Activated naive CD4-positive, alpha-beta T cell treated with anti-CD3 and anti-CD28 coated beads, Interleukin-2, amount 50 U/mL, for 72 hours (primary cell): ENCODE results near the gene MVD. TPM values are rescaled to one million over a fixed set of nuclear protein-coding genes. Genes with fewer than 3 reads are reported as not detected.

Experiments
- ATAC-seq, 2 donors: fragments of 150-1000 bp; cut with Tn5 transposase; 2 replicates each; pipeline ENCODE4 v1.10.0; 2021; ENCODE audit warnings: mild to moderate bottlenecking in 2 of 2, moderate library complexity in 2 of 2
- DNase-seq, 2 donors: peaks; one replicate each; pipeline ENCODE4 v3.0.0; 2021 to 2022; ENCODE audit warnings: low spot score in 2 of 2
- H3K27ac Mint-ChIP-seq, 2 donors: one replicate each; pipeline ENCODE4 v1.8.0; 2022; ENCODE audit warnings: mild to moderate bottlenecking in 2 of 2, mixed read lengths in 2 of 2
- H3K36me3 Mint-ChIP-seq, 2 donors: one replicate each; pipeline ENCODE4 v1.8.0; 2022; ENCODE audit warnings: mixed read lengths in 2 of 2
- H3K9me3 Mint-ChIP-seq, 2 donors: one replicate each; pipeline ENCODE4 v1.8.0; 2022; ENCODE audit warnings: mixed read lengths in 2 of 2
- total RNA-seq, 2 donors: library from RNA; stranded (reverse); gene quantifications; one replicate each; pipeline ENCODE4 v1.2.3, GENCODE V29; 2022

The MVD gene
- total RNA-seq, 2 donors from 2014 or later = 91.6 to 96.1 TPM

DNA sequence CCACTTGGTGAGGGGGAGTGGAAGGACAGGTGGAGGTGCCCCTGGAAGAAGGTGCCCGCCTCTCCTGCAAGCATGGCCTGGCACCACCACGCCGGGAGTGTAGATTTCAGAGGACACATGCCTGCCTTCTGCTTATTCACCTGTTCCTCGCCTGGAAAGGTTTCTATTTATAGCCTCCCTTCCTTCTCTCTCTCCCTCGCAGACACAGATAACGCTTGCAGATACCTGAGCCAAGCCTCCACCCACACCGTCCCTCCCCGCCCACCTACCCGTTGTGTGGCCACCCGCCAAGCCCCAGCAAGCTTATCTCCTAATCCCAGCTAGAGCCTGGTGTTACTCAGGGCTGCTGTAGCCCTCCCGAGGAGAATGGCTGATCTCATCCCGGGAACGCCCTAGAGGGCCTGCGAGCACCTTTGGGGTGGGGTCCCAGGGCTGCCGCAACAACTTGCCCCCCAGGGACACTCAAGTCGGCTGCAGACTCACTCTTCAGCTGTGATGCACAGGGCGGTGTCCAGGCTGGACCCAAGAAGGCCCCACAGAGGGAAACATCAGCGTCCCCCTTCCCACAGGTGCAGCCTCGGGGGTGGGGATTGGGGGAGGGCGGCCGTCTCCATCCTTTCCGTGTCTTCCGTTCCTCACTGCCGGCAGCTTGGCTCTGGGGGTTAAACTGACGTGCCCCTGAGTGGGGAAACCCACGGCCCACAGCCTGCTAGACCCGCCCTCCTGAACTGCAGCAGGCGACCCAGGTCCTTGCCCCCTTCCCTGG, 25.3 kb upstream of the MVD start:
- ATAC-seq = no peak
- no peak for DNase-seq
- H3K36me3 Mint-ChIP-seq = no peaks in the 10 kb centered on the region
- H3K27ac Mint-ChIP-seq = no peak overlapping the region
- no peaks in the 10 kb centered on the region for H3K9me3 Mint-ChIP-seq

DNA sequence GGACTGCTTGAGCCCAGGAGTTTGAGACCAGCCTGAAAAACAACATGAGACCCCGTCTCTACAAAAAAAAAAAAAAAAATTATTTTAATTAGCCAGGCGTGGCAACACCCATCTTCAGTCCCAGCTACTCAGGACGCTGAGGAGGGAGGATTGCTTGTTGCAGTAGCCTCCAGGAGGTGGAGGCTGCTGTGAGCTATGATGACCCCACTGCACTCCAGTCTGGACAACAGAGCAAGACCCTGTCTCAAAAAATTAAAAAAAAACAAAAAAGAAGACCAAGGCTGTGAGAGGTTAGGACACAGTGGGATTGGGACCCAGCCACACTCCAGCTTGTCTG, 24.8 kb upstream of the MVD start:
- Mint-ChIP-seq H3K27ac (no peak overlapping the region), H3K9me3 (no peaks in the 10 kb centered on the region), H3K36me3 (no peaks in the 10 kb centered on the region)
- DNase-seq (no peak), ATAC-seq (no peak)

DNA sequence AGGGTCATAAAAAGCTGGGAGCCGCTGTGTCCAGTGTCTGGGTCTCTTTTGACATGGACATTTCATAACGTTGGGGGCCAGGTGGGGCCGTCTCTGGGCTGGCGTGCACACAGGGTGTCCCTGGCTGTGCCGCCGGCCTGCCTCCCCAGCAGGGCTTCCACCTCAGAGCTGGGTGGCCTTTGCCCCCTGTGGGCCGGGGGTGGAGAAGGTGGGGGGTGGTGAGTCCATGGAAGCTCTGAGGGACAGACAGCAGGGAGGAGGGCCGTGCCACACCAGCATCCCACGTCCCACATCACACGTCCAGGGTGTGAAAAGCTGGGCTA, 24.3 kb upstream of the MVD start:
- DNase-seq = no peak
- no peak overlapping the region for H3K27ac Mint-ChIP-seq

DNA sequence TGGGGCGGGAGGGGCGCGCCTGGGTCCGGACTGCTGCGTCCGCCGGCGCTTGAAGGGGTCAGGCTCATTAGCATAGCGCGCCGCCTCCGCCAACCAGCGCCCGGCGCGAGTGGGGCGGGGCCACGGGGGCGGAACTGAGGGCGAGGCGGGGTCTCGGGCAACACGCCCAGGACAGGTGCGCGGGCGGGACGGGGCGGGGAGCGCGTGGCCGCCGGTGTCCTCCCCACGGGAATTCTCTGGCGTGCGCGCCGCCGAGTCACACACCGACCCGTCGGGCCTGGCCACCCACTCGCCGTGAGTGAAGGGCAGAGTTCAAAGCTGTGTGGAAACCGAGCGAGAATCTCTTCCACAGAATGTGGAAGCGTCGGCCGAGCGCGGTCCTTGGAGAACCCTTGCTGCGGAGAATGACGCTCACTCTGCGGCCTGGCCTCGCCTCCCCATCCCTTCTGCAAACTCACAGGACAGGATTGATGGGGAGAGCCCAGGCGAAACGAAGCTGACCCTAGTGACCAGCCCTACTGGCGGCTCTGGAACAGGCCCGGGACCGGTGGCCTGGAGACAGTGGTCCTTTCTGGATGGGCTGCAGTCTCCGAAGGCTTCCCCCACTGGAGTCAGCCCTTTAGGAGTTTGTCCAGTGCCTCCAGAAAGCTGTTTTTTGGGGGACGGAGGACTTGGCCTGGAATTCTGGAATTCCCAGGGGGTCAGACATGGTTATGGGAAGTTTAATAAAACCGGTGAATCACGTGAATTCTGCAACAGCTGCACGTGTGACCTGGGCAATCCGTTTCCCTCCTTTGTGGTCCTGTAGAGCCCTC, 23.8 kb upstream of the MVD start, which contains the start of gene SNAI3:
TSS of gene SNAI3 (minus strand) at position 69 of the 815 bp plus-strand sequence. CDS start 101 bp downstream, outside the sequence.
- ATAC-seq = peak; percentile 85 to 90
- Mint-ChIP-seq H3K36me3 (no peaks in the 10 kb centered on the region), H3K27ac (no peak within 1 kb of the TSS), H3K9me3 (no peaks in the 10 kb centered on the region)
- DNase-seq = peak; percentile 90 to 96

More for the DNA sequence above, 24.3 kb upstream of the MVD start:
- no peak for ATAC-seq
- Mint-ChIP-seq H3K9me3 (no peaks in the 10 kb centered on the region), H3K36me3 (no peaks in the 10 kb centered on the region)

DNA sequence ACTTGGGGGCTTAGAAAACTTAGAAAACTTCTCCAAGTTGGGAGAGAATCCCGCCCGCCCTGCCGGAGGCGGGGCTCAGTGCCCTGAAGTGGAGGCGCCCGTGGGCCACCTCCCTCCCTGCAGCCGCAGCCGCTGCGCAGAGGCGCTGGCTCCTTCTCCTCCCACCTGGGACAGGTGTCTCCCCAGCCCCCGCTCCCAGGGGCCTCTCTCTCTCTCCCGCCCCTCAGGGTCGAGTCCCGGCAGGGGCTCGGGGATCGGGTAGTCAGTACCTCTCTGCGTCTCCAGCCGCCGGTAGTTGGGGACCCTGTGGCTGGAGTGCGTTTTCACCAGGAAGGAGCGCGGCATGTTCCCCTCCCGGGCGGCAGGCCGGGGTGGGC, 23.2 kb upstream of the MVD start:
- H3K36me3 Mint-ChIP-seq = no peaks in the 10 kb centered on the region
- ATAC-seq (peak; percentile 30 to 35), DNase-seq (peak in 1 of 2 donors; percentile 48)
- H3K9me3 Mint-ChIP-seq = no peaks in the 10 kb centered on the region
- H3K27ac Mint-ChIP-seq = no peak overlapping the region

DNA sequence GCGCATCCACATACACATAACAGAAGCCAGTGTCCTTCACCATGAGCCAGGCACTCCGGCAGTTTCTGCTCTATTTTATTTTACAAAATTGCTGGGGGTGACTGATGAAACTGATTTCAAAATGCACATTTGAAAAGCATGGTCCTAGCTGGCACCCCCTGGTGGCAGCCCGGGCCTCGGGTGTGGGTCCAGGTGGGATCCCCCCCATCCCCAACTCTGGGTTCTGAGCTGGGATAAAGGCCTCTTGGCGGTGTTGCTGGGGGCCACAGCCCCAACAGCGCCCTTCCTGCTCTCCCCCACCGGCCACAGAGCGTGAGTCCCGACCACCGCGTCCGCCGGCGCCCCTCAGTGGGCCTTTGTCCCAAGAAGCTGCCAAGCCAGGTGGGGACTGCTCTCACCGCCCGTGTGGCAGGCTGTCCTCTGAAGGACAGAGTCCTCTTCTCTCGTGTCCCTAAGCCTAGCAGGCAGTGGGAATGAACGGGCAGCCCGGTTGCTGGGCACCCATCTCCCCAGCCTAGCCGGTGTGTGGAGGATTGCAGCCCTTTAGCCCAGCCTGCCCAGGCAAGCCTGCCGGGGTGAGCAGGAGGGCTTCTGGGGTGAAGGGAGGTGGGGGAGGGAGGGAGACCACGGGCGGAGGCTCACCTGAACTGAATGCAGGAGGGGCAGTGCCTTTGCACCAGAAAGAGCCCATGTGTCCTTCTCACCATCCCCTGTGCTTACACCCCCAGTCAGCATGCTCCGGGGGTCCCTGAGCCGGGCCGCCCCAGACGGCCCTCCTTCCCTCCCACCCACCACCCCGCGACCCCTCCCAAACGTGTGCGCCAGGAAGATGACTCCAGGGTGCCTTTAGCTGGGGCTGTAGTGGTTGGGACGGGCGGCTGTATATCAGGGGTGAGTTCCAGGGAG, 22.5 kb upstream of the MVD start:
- H3K9me3 Mint-ChIP-seq = no peaks in the 10 kb centered on the region
- H3K27ac Mint-ChIP-seq = no peak overlapping the region
- no peaks in the 10 kb centered on the region for H3K36me3 Mint-ChIP-seq
- DNase-seq = peak in 1 of 2 donors; percentile 75
- peak; percentile 3 to 20 for ATAC-seq

DNA sequence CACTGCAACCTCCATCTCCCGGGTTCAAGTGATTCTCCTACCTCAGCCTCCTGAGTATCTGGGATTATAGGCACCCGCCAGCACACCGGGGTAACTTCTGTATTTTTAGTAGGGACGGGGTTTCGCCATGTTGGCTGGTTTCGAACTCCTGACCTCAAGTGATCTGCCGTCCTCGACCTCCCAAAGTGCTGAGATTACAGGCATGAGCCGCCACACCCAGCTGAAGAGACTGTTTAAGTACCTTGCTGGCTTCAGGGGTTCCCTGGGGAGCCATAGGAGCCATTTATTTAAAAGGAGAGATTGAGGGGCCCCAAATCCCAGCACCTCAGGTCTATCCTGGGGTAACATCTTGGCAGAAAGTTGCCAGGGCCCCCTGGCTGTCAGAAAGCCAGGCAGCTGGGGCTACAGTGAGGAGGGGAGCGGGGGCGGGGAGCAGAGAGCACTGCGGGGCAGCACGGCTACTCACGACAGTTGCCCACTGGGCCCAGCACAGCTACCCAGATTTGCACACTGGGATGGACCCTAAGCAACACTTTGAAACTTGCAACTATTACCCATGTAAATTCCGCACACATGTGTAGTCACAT, 21.8 kb upstream of the MVD start:
- Mint-ChIP-seq H3K9me3 (no peaks in the 10 kb centered on the region), H3K36me3 (no peaks in the 10 kb centered on the region), H3K27ac (no peak overlapping the region)
- DNase-seq (no peak), ATAC-seq (no peak)

DNA sequence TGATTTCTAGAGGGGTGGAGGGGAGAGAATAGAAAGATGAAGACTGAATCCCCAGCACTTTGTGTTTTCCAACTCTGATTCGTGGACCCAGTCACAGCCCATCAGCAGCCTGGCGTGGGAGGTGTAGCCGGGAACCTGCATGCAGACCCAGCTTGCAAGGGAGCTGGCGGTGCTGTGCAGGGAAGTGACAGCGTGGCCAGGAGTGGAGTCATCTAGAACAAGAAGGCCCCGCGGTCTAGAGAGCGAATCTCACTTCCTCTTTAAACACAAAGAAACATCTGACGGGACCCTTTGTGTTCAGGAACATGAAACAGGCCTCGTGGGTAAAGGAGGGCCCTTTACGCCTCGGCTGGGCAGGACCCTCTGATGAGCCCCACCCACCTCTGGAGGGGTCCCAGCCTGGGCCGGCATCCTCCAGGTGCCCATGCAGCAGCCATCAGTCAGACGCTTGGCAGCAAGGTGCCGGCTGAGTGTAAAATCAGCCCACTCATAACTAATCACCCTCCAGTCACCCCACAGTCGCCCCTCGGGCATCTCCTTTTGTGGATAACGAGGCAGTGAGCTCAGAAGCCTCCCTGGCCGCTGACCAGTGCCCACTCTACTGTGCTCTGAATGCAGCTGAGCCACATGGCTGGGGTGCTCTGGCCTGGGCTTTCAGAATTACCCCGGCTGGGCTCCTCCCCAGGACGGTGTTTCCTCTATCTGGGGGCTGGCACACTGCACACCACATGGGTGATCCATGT, 19.0 kb upstream of the MVD start:
- Mint-ChIP-seq H3K36me3 (no peaks in the 10 kb centered on the region), H3K9me3 (no peaks in the 10 kb centered on the region), H3K27ac (peak overlapping the region; percentile 55 to 86)
- peak; percentile 69 to 75 for ATAC-seq
- DNase-seq = peak; percentile 72 to 77

DNA sequence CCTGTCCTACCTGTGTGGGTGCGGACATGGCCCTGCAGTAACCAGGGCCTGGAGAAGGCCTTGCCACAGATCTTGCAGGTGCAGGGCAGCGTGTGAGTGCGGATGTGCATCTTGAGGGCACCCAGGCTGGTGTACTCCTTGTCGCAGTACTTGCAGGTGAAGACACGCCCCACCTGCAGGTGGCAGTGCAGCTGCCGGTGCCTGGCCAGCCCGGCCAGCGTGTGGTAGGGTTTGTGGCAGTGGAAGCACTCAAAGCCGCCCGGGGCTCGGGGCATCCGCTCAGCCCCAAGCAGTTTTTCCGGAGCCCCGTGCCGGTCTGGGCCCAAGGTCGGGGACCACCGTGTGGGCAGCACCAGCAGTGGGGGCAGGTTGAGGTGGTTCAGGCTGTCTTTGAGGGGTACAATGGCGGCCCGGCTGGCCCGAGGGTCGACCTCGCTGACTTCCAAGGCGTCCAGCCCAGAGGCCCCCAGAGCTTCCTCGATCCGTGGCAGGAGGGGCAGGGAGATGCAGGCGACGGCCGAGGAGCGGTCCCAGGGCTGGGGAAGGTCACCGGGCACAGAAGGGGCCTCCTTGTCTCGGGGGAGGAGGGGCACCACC, 18.3 kb upstream of the MVD start:
- DNase-seq = peak in 1 of 2 donors; percentile 56
- Mint-ChIP-seq H3K9me3 (no peaks in the 10 kb centered on the region), H3K27ac (peak overlapping the region in 1 of 2 donors; percentile 86), H3K36me3 (no peaks in the 10 kb centered on the region)
- peak in 1 of 2 donors; percentile 29 for ATAC-seq

DNA sequence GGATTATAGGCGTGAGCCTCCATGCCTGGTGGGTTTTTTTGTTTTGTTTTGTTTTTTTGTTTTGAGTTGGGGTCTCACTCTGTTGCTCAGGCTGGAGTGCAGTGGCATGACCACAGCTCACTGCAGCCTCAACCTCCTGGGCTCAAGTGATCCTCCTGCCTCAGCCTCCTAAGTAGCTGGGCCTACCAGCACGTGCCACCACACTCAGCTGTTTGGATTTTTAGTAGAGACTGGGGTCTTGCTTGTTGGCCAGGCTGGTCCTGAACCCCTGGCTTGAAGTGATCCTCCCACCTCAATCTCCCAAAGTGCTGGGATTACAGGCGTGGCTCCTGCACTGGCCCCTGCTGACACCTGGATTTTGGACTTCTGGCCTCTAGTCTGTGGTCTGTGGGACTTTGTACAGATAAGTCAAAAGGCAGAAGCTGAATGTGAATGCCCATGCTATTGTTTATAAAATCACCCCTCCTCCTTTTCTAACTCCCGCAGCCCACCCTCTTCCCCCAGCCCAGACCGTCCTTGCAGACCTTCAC, 17.7 kb upstream of the MVD start:
- H3K36me3 Mint-ChIP-seq = no peaks in the 10 kb centered on the region

DNA sequence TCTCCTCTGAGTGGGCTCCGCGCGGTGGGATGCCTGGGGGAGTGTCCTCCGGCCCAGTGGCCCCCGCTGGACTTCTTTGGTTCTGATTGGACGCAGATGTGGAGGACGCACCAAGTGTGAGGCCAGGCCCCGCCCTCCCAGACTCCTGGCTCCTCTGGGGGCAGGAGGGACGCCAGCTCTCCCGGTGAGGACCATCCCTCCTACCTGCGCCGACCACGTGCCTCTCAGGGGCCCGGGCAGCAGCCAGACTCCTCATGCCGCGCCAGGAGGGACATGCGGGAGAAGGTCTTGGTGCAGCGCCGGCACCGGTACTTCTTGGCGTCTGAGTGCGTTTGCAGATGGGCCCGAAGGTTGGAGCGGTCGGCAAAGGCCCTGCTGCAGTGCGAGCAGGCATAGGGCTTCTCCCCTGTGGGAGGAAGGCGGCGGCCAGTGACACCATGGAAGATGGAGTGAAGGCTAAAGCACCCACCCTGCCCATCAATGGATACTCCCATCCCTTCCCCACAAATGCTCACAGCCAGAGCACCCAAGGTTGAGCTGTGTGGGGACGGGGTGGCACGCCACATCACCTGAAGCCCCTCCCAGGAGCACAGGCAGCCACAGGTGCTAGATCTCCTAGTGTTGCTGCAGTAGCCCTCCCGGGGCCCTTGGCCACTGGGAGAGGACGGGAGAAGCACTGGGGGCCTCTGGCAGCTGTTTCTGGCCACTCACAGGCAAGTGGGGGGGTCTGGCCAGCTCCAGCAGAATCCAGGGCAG, 15.5 kb upstream of the MVD start:
- H3K9me3 Mint-ChIP-seq = no peaks in the 10 kb centered on the region
- ATAC-seq (no peak), DNase-seq (no peak)
- no peak overlapping the region for H3K27ac Mint-ChIP-seq
- H3K36me3 Mint-ChIP-seq = no peaks in the 10 kb centered on the region

More for the DNA sequence above, 17.7 kb upstream of the MVD start:
- DNase-seq (no peak), ATAC-seq (no peak)
- peak overlapping the region in 1 of 2 donors; percentile 86 for H3K27ac Mint-ChIP-seq
- no peaks in the 10 kb centered on the region for H3K9me3 Mint-ChIP-seq

DNA sequence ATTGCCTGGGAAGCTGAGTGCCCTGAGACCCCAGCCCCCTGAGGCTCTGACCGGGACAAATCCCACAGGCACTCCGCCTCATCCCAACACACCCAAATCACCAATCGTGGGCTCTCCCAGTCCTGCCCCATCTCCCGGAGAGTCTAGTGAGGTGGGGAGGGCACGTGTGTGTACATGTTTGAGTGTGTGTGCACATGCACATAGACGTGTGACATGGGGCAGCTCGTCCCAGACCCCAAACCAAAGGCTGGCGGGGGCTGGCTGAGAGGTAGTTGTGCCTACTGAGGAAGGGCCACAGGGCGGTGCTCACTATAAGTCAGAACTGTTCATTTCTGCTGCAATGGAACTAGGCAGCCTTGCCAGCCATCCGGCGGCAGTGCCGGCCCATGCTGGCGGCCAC, 14.8 kb upstream of the MVD start:
- H3K27ac Mint-ChIP-seq = peak overlapping the region in 1 of 2 donors; percentile 23
- no peaks in the 10 kb centered on the region for H3K9me3 Mint-ChIP-seq
- ATAC-seq (no peak), DNase-seq (no peak)
- H3K36me3 Mint-ChIP-seq = no peaks in the 10 kb centered on the region

DNA sequence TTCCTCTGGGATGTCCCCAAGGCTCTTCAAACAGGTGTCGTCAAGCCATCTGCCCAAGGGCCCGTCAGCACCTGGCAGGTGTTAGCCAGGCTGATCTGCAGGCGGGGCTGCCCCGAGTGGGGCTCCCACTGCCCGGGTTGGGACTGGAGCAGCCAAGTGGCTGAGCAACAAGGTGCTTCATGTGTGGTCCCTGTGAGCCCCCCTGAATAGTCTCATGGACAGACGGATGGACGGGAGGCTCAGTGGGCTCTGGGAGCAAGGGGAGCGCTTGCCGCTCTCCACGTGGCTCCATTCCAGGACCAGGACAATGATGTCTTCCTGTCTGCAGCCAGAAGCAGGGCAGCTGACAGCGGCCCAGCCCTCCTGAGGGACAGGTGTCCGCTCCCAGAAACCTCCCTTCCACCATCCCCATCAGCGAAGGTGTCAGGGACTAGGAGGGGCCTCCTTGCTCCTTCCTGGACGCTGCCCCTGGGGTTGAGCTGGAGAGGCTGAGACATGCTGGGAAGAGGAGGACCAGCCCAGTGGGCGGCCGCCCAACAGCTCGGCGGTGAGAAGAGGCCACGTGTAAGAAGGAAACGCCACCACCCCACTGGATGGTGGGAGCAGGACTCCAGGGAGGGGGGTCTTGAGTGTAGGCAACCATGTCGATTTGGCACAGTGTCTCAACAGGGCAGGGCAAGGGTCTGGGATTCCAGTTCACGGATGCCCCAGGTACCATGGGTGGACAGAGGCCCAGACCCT, 13.8 kb upstream of the MVD start:
- Mint-ChIP-seq H3K36me3 (no peaks in the 10 kb centered on the region), H3K9me3 (no peaks in the 10 kb centered on the region), H3K27ac (peak overlapping the region; percentile 9 to 35)
- ATAC-seq (no peak), DNase-seq (no peak)

DNA sequence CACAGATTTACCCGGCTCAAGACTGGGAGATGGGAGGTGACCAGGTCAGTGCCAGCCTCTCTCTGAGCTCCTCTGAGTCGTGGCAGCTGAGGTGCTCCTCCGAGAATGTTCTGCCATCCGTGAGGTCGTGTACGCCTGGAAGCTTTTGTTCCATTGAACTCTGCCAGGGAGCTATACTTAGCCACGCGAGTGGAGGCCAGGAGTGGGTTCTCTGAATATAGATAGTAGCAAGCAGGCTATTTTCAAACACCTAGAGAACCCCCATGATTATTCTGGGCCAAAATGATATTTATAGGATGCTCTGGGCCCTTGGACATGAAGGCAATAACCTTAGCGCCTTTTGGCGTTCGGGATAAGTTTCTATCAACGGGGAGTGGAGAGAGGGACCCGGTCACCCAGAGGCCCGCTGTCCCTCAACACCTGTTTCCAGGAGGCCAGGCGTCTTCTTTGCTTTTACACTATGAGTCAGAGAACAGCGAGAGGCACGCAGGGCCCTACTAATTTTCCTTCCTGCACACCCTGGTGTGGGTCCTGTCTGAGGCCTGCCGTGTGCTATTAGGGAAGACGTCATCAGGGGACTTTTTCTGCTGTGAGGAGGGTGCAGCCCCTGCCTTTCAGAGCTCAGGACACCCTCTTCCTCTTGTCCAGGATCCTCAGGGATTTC, 11.0 kb upstream of the MVD start:
- no peak for ATAC-seq
- no peak for DNase-seq
- H3K9me3 Mint-ChIP-seq = no peaks in the 10 kb centered on the region
- H3K27ac Mint-ChIP-seq = peak overlapping the region in 1 of 2 donors; percentile 29
- no peaks in the 10 kb centered on the region for H3K36me3 Mint-ChIP-seq
